Adrenal gland (tissue), 5 donors: Measurements from ENCODE around the gene OSBPL10.

ENCODE experiments used
- CTCF ChIP-seq, 6 experiments: fragments of 450-650 bp in 4 of 6; fragments of 200-600 bp in 2 of 6; sonication (generic) in 1 of 6; IDR thresholded peaks; 1 replicate in 5 of 6; 2 replicates in 1 of 6; pipeline versions ENCODE4 v1.5.1 to v1.8.0; 2016 to 2021; ENCODE audit warnings: antibody characterized with exemption in 6 of 6, mild to moderate bottlenecking in 2 of 6, moderate library complexity in 1 of 6
- POLR2A ChIP-seq, 2 donors: fragments of 450-650 bp; IDR thresholded peaks; one replicate each; pipeline ENCODE4 v1.6.1; 2017; ENCODE audit warnings: antibody characterized with exemption in 2 of 2, mild to moderate bottlenecking in 2 of 2, moderate library complexity in 1 of 2
- donor health status: DM: no; HTN: no; CAD: no.

GRCh38 chr3:31924610-31925270, 56.3 kb downstream of the OSBPL10 start:
- TF ChIP-seq CTCF (IDR thresholded peaks at IDR 0.05) (no peak), POLR2A (IDR thresholded peaks at IDR 0.05) (no peak)
